HG03558 (cell line): ENCODE data around the gene AMDHD2.

ENCODE experiments used
- ATAC-seq: cut with Tn5 transposase; IDR thresholded peaks from one replicate; pipeline ENCODE4 v1.9.1; 2021; ENCODE audit warnings: moderate number of reproducible peaks; ENCODE audit not compliant: unreplicated experiment; ENCODE audit errors: extremely low read depth

AMDHD2 gene

GRCh38 chr16:2482249-2482648 is 37.9 kb upstream of the AMDHD2 start:
- ATAC-seq = no peak

- ATAC-seq = no peak
These were observed 37.2 kb upstream of the AMDHD2 start for GRCh38 chr16:2482708-2483534.

GRCh38 chr16:2483939-2484897 is 36.0 kb upstream of the AMDHD2 start:
- ATAC-seq = no peak

- ATAC-seq = no peak
These were observed 35.2 kb upstream of the AMDHD2 start for GRCh38 chr16:2484898-2485508.

- ATAC-seq = no peak
These were observed 34.2 kb upstream of the AMDHD2 start for GRCh38 chr16:2485811-2486507.

- ATAC-seq = peak; percentile 37
These were observed 33.3 kb upstream of the AMDHD2 start for GRCh38 chr16:2486645-2487516.

- no peak for ATAC-seq
These were observed 32.7 kb upstream of the AMDHD2 start for GRCh38 chr16:2487517-2487842.

GRCh38 chr16:2487903-2488531 is 32.2 kb upstream of the AMDHD2 start:
- ATAC-seq = no peak

GRCh38 chr16:2489581-2489980 is 30.6 kb upstream of the AMDHD2 start:
- no peak for ATAC-seq

- ATAC-seq = no peak
These were observed 29.7 kb upstream of the AMDHD2 start for GRCh38 chr16:2490190-2491105.

GRCh38 chr16:2492292-2492691 is 27.9 kb upstream of the AMDHD2 start:
- ATAC-seq = no peak

- ATAC-seq = no peak
These were observed 26.6 kb upstream of the AMDHD2 start for GRCh38 chr16:2493605-2494004.

GRCh38 chr16:2494616-2495015 is 25.6 kb upstream of the AMDHD2 start:
- no peak for ATAC-seq

GRCh38 chr16:2495041-2495440 is 25.1 kb upstream of the AMDHD2 start:
- no peak for ATAC-seq

GRCh38 chr16:2496223-2497115 is 23.7 kb upstream of the AMDHD2 start:
- no peak for ATAC-seq

GRCh38 chr16:2497116-2497630 is 23.0 kb upstream of the AMDHD2 start:
- ATAC-seq = no peak
